Stimulated activated CD4-positive, alpha-beta T cell treated with anti-CD3 and anti-CD28 coated beads, Interleukin-4, amount 100 ng/mL, for 24 hours (primary cell): ENCODE measurements around the gene TFEB.

Experiments
- DNase-seq: peaks from one replicate; pipeline ENCODE4 v3.0.0-alpha.2; 2020

Gene TFEB

GRCh38 chr6:41721414-41721813, 14.0 kb downstream of the TFEB start:
- DNase-seq: no peak

- DNase-seq: no peak
Measured at GRCh38 chr6:41720783-41721182, 14.6 kb downstream of the TFEB start.

GRCh38 chr6:41720262-41720620, 15.2 kb downstream of the TFEB start:
- no peak for DNase-seq

GRCh38 chr6:41719436-41720261, 15.8 kb downstream of the TFEB start:
- no peak for DNase-seq

- no peak for DNase-seq
Measured at GRCh38 chr6:41718828-41719227, 16.6 kb downstream of the TFEB start.

- no peak for DNase-seq
Measured at GRCh38 chr6:41717392-41717736, 18.0 kb downstream of the TFEB start.

- no peak for DNase-seq
Measured at GRCh38 chr6:41716516-41717391, 18.7 kb downstream of the TFEB start.

- no peak for DNase-seq
Measured at GRCh38 chr6:41715795-41716515, 19.5 kb downstream of the TFEB start.

GRCh38 chr6:41714556-41715273, 20.7 kb downstream of the TFEB start:
- no peak for DNase-seq

- DNase-seq: no peak
Measured at GRCh38 chr6:41713650-41714291, 21.6 kb downstream of the TFEB start.

- no peak for DNase-seq
Measured at GRCh38 chr6:41713159-41713649, 22.2 kb downstream of the TFEB start.

GRCh38 chr6:41712651-41713103, 22.7 kb downstream of the TFEB start:
- no peak for DNase-seq

GRCh38 chr6:41711323-41712038, 23.9 kb downstream of the TFEB start:
- DNase-seq: no peak

GRCh38 chr6:41709375-41709774, 26.0 kb downstream of the TFEB start:
- no peak for DNase-seq

- DNase-seq: no peak
Measured at GRCh38 chr6:41708856-41709255, 26.6 kb downstream of the TFEB start.

- DNase-seq: peak; percentile 19
Measured at GRCh38 chr6:41707565-41708200, 27.7 kb downstream of the TFEB start.

GRCh38 chr6:41706876-41707564, 28.4 kb downstream of the TFEB start:
- DNase-seq: peak; percentile 17

GRCh38 chr6:41705996-41706835, 29.2 kb downstream of the TFEB start:
- peak; percentile 77 for DNase-seq

GRCh38 chr6:41705311-41705995, 30.0 kb downstream of the TFEB start:
- no peak for DNase-seq
